Kidney (tissue), 14 donors: ENCODE measurements around the gene MAP3K13. TPM values are rescaled to one million over a fixed set of nuclear protein-coding genes. Genes with fewer than 3 reads are reported as not detected.

Experiments used
- DNase-seq, 5 donors: peaks; one replicate each; pipeline ENCODE4 v3.0.0-alpha.2; 2013 to 2020
- FAIRE-seq: peaks from 2 replicates; lab custom pipeline; 2012; peaks lifted over from hg19 to GRCh38; lab: Jason Lieb, UNC
- H3K27ac ChIP-seq, 2 donors: one replicate each; pipeline ENCODE4 v1.7.0; 2013; ENCODE audit warnings: low read depth in 2 of 2, low read length in 2 of 2, inconsistent platforms in 1 of 2
- H3K27me3 ChIP-seq: one replicate; pipeline ENCODE4 v1.7.1; 2013; ENCODE audit warnings: low read length, inconsistent platforms; ENCODE audit not compliant: control insufficient read depth, insufficient read depth
- H3K36me3 ChIP-seq, 3 donors: one replicate each; pipeline versions ENCODE4 v1.7.0 to v1.7.1; 2013; ENCODE audit warnings: low read length in 3 of 3, control low read depth in 1 of 3, inconsistent platforms in 1 of 3; ENCODE audit not compliant: insufficient read depth in 3 of 3, control insufficient read depth in 2 of 3
- H3K4me1 ChIP-seq, 3 donors: one replicate each; pipeline versions ENCODE4 v1.7.0 to v1.7.1; 2013; ENCODE audit warnings: low read length in 3 of 3, inconsistent platforms in 1 of 3, low read depth in 1 of 3; ENCODE audit not compliant: control insufficient read depth in 2 of 3, insufficient read depth in 2 of 3
- H3K4me3 ChIP-seq, 3 donors: one replicate each; pipeline versions ENCODE4 v1.7.0 to v1.8.1; 2013; ENCODE audit warnings: low read length in 3 of 3, control low read depth in 1 of 3, inconsistent platforms in 1 of 3
- H3K9ac ChIP-seq, 3 donors: one replicate each; pipeline versions ENCODE4 v1.7.0 to v1.7.1; 2013; ENCODE audit warnings: low read length in 3 of 3, control low read depth in 1 of 3, inconsistent platforms in 1 of 3
- H3K9me3 ChIP-seq, 3 donors: one replicate each; pipeline versions ENCODE4 v1.7.0 to v1.7.1; 2013; ENCODE audit warnings: low read length in 3 of 3, control low read depth in 1 of 3, inconsistent platforms in 1 of 3; ENCODE audit not compliant: control insufficient read depth in 2 of 3, insufficient read depth in 1 of 3
- intact Hi-C: fragments of 100-400 bp; cut with DNase I; formaldehyde crosslinking; loops from one replicate; pipeline ENCODE4 v1.11.1; 2022
- polyA plus RNA-seq: library from polyadenylated mRNA; stranded (reverse); fragments of 350-450 nt; fragmentation: Illumina TruSeq; extraction: RNeasy Lipid Tissue Mini Kit (QIAGEN cat#74804); gene quantifications from one replicate; pipeline ENCODE4 v1.2.3, GENCODE V29; 2014; ENCODE audit warnings: low read depth, low replicate concordance; ENCODE audit not compliant: insufficient read depth
- total RNA-seq: library from RNA; stranded (reverse); fragmentation: NEBNext Ultra II Directional; extraction: Animal tissue kit (Norgen Biotek cat#: 25700); gene quantifications from one replicate; pipeline ENCODE4 v1.2.1, GENCODE V29; 2021
- TF ChIP-seq, protein P1 (sequence below): IDR thresholded peaks from 3 replicates; pipeline ENCODE4 v1.5.1; 2012; ENCODE audit warnings: mild to moderate bottlenecking, moderate library complexity, borderline replicate concordance; ENCODE audit not compliant: insufficient read depth; ENCODE audit errors: extremely low read depth
- donor health status: control.
- donor health status: control.
- donor health status: control.
- donor health status: control.
- donor health status: control.
- donor health status: DM: yes; HTN: yes; CAD: no.
- donor health status: Normal renal cell carcinoma (clear cell type).

Gene MAP3K13
- total and polyA plus RNA-seq, 2 donors from 2014 or later = 33.0 to 44.1 TPM

DNA sequence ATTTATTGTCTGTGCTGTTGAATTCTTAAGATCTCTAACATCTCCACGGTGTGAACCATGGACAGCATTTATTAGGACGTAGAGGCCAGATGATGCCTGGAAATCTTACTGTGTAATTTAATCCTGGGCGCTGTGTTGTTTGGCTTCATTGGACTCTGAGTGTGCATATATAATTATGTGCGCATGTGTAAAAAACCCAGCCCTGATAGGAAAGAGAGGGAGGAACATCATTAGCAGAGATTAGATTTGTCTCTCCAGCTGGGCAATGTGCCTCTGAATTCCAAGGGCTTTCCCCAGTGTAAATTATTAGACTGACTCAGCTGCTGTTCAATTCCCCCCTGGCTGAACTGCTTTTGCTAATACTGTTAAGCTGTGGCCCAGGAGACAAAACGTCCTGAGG lies 39.6 kb downstream of the MAP3K13 start:
- no peaks in the 10 kb centered on the region for H3K36me3 ChIP-seq
- no peak for FAIRE-seq
- H3K9me3 ChIP-seq = no peaks in the 10 kb centered on the region
- no peak overlapping the region for H3K9ac ChIP-seq
- peak in 3 of 5 donors; percentile 13 to 74 (median 66) for DNase-seq
- intact Hi-C loops = no loop called here
- no peak overlapping the region for H3K27ac ChIP-seq
- TF ChIP-seq, protein P1, sequence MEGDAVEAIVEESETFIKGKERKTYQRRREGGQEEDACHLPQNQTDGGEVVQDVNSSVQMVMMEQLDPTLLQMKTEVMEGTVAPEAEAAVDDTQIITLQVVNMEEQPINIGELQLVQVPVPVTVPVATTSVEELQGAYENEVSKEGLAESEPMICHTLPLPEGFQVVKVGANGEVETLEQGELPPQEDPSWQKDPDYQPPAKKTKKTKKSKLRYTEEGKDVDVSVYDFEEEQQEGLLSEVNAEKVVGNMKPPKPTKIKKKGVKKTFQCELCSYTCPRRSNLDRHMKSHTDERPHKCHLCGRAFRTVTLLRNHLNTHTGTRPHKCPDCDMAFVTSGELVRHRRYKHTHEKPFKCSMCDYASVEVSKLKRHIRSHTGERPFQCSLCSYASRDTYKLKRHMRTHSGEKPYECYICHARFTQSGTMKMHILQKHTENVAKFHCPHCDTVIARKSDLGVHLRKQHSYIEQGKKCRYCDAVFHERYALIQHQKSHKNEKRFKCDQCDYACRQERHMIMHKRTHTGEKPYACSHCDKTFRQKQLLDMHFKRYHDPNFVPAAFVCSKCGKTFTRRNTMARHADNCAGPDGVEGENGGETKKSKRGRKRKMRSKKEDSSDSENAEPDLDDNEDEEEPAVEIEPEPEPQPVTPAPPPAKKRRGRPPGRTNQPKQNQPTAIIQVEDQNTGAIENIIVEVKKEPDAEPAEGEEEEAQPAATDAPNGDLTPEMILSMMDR = no peak
- peaks cover 0 to 11% (median 4%) of the 10 kb centered on the region in 3 donors for H3K4me1 ChIP-seq
- H3K27me3 ChIP-seq = no peaks in the 10 kb centered on the region
- H3K4me3 ChIP-seq = no peak overlapping the region

DNA sequence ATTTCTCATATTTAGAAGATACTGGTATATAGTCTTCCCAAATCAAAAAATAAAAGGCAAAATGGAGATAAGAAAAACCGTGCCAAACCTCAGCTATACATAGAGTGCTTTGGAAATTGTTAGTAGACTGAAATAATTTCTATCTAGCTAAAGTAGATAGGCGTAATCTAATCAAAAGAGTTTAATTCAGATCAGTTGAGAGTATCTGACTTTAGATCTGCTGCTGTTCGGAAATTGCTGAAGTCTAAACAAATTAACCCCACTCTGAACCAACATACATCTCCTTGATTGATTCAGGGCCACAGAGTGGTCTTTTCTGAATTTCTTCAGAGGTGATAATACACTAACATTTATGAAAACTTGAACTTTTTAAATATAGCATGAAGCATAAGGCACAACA lies 40.1 kb downstream of the MAP3K13 start:
- no peaks in the 10 kb centered on the region for H3K27me3 ChIP-seq
- no peak for FAIRE-seq
- peaks cover 0 to 11% (median 4%) of the 10 kb centered on the region in 3 donors for H3K4me1 ChIP-seq
- DNase-seq = no peak
- no peak overlapping the region for H3K4me3 ChIP-seq
- no peak overlapping the region for H3K9ac ChIP-seq
- no peaks in the 10 kb centered on the region for H3K36me3 ChIP-seq
- intact Hi-C loops = no loop called here
- no peak overlapping the region for H3K27ac ChIP-seq
- TF ChIP-seq, protein P1 = no peak
- H3K9me3 ChIP-seq = no peaks in the 10 kb centered on the region

DNA sequence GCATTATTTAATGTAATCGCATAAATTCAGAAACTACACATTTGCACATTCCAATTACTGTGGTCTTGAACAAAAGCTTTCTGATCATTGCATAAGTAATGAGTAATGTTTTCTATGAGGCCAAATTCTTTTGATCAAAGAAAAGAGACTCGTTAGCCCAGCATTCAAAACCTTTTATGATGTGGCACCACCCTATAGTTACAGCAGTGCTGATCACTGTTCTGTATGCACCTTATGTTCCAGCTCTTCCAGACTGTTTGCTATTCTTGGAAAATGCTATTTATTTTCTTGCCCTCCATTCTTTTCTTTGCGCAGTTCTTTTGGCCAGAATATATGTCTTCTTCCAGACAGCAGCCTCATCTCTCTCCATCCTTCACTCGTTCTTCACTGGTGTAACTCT lies 42.3 kb downstream of the MAP3K13 start:
- H3K9ac ChIP-seq = no peak overlapping the region
- TF ChIP-seq, protein P1 = no peak
- no peak for FAIRE-seq

DNA sequence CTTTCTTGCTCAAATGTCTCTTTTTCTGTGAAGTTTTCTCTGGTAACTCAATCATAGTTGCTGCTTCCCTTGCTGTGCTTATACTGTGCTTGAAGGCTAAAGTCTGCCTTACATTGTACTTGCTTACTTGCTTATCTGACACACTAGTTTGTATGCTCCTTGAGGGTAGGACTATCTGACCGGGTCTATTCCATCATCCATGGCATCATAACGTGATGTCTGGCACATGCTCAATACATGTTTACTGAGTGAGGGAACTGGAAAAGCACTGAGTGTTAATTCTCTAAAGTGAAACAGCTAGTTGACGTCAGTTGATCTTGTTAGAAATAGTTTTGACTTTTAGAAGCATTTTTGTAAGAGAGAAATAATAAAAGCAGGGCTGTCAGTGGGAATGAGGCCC lies 42.7 kb downstream of the MAP3K13 start:
- Histone ChIP-seq H3K27me3 (no peaks in the 10 kb centered on the region), H3K4me3 (no peak overlapping the region), H3K9me3 (no peaks in the 10 kb centered on the region), H3K36me3 (no peaks in the 10 kb centered on the region), H3K9ac (no peak overlapping the region), H3K27ac (no peak overlapping the region), H3K4me1 (peaks cover 0 to 11% (median 4%) of the 10 kb centered on the region in 3 donors)
- TF ChIP-seq, protein P1 = no peak
- no peak for FAIRE-seq
- DNase-seq = no peak
- intact Hi-C loops = no loop called here

More for the DNA sequence above, 42.3 kb downstream of the MAP3K13 start:
- Histone ChIP-seq H3K4me1 (peaks cover 0 to 11% (median 4%) of the 10 kb centered on the region in 3 donors), H3K9me3 (no peaks in the 10 kb centered on the region), H3K36me3 (no peaks in the 10 kb centered on the region), H3K27me3 (no peaks in the 10 kb centered on the region), H3K4me3 (no peak overlapping the region), H3K27ac (no peak overlapping the region)
- DNase-seq = no peak
- intact Hi-C loops = no loop called here
